ENCODE data around the gene GRM5. TPM values are rescaled to one million over a fixed set of nuclear protein-coding genes. Genes with fewer than 3 reads are reported as not detected.

Gene GRM5
- total RNA-seq, 1 experiment from 2014 or later, result not detected

DNA sequence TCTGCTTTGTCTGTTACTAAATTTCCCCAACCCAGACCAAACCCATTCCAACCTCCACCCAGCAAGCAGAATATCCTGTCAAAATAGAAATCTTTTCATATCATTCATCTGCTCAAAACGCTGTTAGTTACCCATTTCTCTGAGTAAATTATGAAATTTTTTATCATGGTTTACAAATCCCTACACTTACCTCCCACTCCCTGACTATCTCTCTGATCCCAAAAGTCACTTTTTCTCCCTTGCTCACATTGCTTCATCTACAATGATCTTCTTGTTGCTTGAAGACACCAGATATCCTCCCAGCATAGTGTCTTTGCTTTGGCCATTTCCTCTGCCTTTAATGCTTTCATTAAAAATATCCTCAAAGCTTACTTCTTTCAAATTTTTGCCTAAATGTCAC lies 532.8 kb downstream of the GRM5 start:
- in situ Hi-C loops (cut with HindIII; ENCODE audit: low sequenced_read_pairs), result no loop called here
- DNase-seq (ENCODE audit: low spot score), result no peak

DNA sequence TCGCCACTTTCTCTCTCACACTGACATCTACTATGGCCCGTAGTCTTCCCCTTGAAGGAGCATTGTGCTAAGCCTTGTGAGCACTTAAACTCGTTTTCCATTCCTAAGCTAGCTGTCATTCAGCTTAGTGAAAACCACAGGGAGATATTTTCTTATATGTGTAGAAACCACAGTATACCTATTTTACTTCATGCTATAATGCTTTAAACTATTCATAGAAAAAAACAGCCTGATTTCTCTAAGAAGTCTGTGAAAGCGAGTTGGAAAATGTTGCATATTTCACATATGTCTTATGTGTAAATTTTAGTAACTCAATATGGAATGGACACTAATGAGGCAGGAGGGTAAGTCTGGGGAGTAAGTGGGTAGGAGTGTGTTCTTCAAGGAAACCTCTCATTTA lies 534.0 kb downstream of the GRM5 start:
- in situ Hi-C loops (cut with HindIII; ENCODE audit: low sequenced_read_pairs), result no loop called here

DNA sequence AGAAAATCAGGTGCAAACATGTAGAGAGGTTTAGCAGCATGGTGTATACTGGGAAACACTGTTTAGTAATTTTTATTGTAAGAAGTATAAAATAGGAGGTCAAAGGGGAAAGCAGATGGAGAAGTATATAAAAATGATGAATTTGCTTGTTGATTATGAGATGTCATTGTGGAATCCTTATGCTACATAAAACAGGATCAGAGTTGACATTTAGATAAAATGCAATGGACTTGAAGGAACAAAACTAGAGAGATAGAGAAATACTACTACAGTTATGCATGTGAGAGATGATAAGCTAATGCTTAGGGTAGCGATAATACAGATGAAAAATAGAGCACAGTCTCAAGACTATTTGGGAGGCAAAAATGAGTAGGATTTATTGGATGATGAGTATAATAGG lies 536.4 kb downstream of the GRM5 start:
- in situ Hi-C loops (cut with HindIII; ENCODE audit: low sequenced_read_pairs), result no loop called here
- DNase-seq (ENCODE audit: low spot score), result no peak

More for the DNA sequence above, 534.0 kb downstream of the GRM5 start:
- DNase-seq (ENCODE audit: low spot score), result no peak

DNA sequence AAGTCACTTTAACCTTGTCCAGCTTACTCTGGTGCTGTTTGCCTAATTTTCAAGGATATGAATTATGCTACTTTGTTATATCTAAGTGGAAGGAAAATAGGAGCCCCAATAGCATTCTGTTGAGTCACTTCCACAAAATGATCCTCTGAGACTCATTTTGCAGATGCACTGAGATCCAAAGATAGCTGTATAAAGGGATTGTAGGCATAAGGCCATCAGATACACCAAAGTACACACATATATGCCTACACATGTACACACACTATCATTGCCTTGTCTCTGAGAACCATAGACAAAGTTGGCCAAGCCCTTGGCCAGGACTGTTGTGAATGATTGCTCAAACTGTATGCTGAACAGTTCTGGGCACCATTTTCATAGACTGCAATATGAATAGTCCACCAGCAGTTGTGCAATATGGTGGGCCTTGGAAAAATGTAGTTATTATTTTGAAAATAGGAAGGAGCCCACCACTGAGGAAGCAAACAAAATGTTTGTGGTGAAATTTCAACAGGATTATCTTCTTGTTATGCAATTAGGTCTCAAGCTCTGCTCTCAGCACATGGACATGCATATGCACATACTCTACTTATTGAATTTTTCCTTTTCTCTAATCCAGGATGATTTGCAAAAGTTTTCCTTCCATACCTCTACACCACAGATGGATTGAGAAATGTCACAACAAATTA lies 542.3 kb downstream of the GRM5 start:
- in situ Hi-C loops (cut with HindIII; ENCODE audit: low sequenced_read_pairs), result no loop called here
- DNase-seq (ENCODE audit: low spot score), result no peak

DNA sequence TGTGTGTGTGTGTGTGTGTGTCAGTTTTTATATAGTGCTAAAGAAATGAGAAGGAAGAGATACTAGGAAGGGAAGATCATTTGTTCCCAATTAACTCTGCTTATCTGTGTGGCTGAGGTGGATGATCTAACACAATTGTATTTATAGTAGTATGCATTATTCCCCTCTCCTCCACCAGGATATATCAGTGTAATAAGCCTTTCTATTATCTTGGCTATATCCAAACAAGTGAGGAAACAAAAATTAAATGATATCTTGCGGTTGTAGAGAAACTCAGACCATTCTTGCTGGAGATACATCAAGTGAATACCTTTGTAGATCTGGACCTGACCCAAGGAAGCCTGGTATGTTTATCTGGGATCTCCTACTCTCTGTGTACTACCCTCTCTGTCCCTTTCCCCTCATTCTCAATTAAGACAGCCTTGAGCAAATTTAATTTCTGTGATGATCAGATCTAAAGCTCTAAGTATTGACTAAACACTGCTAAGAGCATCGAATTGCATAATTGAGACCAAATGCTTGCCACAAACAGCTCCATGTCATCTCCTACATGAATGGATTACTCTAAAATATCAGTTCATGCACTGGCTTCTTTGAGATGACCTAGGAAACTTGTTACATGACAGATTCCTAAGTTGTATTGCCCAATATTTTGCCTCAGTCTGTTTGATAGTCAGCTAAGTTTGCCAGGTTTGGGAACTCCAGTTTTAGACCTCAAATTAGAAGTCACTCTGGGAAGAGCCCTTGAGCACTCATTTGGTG lies 543.0 kb downstream of the GRM5 start:
- in situ Hi-C loops (cut with HindIII; ENCODE audit: low sequenced_read_pairs), result no loop called here
- no peak for DNase-seq (ENCODE audit: low spot score)

DNA sequence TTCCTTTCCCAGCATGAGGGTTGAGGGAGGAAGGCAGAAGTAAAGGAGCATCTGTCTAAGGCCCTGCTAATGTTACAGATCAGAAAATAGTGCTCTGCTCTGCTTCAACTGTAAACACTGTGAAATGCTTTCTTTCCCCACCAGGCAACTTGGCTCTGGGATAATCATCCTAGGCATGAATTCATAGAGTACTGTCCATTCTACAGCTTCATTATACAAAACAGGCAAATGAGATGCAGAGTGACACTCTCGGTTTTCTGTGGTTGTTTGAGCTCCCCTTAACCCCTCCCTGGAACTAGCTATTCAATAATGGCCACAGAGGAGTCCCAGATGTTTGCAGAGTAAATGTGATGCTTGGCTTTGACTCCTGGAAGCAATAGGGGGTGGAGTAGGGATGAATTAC lies 544.0 kb downstream of the GRM5 start:
- DNase-seq (ENCODE audit: low spot score), result no peak
- in situ Hi-C loops (cut with HindIII; ENCODE audit: low sequenced_read_pairs), result no loop called here

DNA sequence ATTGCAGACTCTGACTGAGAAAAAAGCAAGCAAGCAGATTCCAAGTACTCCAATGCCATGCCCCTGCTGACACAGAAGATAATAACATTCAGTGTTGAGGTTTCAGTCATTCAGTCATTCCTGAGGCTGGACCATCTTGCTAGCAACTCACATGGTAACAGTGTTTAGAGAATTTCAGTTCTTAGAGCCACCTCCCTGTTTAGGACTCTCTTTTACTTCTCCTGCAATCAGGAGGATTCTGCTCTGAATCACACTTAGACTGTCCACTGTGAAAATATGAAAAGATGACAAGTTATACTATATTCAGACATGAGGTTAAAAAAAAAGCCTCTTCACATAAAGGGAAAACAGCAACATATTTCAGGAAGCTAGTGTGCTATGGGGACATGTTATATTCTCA lies 544.4 kb downstream of the GRM5 start:
- in situ Hi-C loops (cut with HindIII; ENCODE audit: low sequenced_read_pairs), result no loop called here
- no peak for DNase-seq (ENCODE audit: low spot score)

DNA sequence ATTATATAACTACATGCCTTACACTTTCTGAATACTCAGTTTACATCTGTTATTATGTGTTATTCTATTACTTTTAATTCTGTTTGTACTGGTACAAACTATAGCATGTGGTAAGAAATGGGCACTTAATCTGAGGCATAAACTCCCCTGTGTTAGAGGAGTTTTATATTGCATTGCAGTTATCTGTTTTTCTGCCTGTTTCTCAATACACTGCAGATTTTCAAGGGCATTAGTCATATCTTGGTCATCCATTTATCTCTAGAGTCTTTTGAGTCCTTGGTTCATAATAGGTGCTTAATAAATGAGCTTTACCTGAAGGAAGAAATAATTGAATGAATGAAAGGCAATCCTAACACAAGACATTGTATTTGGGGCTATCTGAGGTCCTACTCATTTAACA lies 545.4 kb downstream of the GRM5 start:
- in situ Hi-C loops (cut with HindIII; ENCODE audit: low sequenced_read_pairs), result no loop called here
- no peak for DNase-seq (ENCODE audit: low spot score)

DNA sequence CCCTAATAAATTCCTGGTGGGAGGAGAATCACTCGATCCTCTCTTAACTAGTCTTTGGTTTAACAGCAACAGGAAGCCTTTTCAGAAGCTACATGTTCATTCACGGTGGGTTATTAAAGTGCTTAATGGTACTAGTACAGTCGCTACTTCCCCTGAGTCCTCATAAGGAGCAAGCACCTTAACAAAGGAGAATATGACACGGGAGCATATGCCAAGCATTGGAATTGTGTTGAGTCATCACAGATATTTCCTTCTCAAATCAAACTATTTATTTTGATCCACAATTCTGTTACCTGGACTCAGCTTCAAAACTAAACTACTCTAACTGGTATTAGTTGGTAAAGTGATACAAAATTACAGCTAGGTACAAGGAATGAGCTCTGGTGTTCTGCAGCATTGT lies 550.8 kb downstream of the GRM5 start:
- no peak for DNase-seq (ENCODE audit: low spot score)
- in situ Hi-C loops (cut with HindIII; ENCODE audit: low sequenced_read_pairs), result no loop called here

DNA sequence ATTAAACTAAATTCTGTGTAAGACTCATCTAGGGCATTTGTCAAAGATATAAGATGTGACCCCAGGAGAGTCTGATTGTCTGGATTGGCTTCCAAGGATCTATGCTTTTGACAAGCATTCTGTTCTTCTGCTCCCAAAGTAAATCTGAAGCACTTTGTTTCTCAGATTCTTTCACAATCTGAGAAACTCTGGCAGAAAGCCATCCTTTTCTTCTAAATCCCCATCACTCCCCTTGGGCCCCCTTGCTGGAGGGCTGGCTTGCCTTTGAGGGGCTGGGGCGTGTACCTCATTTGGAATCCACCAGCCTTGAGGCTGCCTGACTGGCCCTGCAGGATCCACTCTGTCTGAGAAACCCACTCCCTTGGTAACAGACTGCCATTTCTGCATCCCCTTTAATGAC lies 554.8 kb downstream of the GRM5 start:
- DNase-seq (ENCODE audit: low spot score), result no peak
- in situ Hi-C loops (cut with HindIII; ENCODE audit: low sequenced_read_pairs), result no loop called here

DNA sequence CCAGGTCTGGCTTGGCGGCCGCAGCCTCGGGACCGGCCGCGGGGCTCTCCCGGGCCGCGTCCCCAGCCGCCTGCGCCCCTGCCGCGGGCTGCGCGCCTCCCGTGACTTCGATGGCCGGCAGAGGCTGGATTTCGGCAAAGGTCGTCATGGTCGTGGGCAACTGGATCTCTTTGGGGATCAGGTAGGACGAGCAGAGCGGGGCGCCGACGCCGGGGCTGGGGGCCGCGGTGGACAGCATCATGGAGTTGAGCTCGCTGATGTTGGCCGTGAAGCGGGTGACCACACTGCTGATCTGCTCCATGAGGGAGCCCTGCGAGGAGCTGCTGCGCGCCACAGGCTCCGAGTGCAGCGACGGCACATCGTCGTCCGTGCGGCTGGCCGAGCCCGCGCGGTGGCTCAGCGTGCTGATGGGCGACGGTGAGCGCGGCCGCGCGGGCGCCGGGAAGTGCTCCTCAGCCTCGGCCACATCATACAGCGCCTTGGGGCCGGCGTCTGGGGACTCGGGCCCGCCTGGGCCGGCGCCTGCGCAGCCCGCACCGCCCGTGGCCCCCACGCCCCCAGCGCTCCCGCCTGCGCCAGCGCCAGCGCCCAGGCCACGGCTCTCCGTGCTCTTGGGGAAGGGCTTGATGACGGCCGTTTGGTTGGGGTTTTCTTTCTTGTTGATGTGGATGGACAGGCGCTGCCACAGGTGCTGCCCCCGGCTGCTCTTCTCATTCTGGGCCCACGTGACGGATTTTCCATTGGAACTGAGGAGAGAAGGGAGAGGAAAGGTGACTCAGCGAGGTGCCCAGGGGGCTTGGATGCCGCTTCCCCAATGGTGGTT lies 556.8 kb downstream of the GRM5 start:
- in situ Hi-C loops (cut with HindIII; ENCODE audit: low sequenced_read_pairs), result no loop called here

DNA sequence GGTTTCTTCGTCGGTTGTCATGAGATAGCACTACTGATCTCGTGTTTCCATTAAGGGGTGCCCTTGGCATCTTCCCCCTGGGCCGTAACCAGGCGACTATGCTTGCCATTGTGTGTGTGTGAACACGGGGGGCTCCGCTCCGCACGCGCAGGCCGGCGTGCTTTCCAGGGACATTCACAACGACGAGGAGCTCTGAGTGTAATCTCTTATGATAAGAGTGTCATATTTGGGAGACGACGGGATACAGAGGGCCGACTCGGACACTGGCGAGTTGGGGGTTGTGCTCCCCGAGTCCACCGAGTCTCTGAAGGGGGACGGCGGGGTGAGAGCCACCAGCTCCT lies 557.4 kb downstream of the GRM5 start:
- DNase-seq (ENCODE audit: low spot score), result no peak
- in situ Hi-C loops (cut with HindIII; ENCODE audit: low sequenced_read_pairs), result no loop called here

More for the DNA sequence above, 556.8 kb downstream of the GRM5 start:
- no peak for DNase-seq (ENCODE audit: low spot score)

DNA sequence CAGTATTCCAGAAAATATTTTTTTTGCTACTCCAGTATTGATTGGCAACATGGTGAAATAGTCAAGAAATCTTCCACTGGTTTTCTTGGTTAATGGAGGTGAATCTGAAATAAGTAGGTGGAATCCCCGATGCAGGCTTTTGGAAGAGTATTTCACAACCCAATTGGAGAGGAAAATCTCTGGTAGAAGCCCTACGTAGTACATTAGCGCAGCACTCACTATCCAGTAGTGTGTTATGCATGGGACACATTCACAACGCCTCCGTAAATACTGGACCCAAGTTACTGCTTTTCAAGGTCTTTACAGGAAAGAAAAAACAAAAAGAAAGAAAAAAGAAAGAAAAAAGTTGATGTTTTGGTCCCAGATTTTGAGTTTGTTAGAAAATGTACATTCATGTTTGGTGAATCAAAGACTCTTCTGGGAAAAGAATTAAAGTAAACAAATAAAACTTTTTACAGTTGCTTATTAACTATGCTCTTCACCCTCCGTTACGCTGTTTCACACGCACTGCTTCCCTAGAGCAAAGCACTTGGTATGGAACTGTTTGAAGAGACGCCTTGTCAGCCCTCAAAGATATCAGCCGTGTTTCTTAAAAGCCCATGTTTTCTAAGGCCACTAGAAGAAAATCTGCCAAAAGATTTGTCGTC lies 557.9 kb downstream of the GRM5 start:
- DNase-seq (ENCODE audit: low spot score), result no peak
- in situ Hi-C loops (cut with HindIII; ENCODE audit: low sequenced_read_pairs), result no loop called here

DNA sequence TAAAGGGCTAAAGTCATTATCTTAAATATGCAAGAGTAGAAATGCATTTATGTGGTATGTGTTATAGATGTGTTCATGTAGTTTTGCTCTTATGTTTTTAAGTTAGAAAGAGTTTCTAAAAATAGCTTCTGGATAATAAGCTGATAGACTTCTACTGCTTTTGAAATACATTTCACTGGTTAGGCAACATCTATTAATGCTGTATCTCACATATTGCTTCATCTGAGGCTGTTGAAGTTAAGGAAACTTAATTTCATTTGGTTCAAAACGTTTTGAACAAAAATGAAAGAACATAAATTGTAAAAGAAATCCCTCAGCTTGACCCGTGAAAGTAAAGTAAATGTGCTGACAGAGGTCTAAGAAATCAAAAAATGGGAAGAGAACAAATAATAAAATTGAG lies 564.2 kb downstream of the GRM5 start:
- in situ Hi-C loops (cut with HindIII; ENCODE audit: low sequenced_read_pairs), result no loop called here
- no peak for DNase-seq (ENCODE audit: low spot score)

DNA sequence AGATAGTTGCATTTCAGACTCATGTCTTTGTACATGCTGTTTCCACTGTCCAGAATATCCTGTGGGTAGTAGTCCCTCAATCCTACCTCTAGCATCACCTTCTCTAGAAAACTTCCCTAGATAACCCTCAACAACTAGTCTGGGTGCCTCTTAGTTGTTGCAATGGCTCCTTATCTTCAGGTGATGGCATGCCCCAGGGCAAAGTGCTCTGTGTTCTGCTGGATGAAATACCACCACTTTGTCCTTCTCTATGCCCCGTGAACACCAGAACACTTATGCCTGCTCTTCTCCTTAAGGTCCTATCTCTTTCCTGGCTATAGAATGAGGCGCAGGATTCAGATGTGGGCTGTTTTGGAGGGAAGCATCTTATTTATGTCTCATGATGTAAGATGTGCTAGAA lies 569.9 kb downstream of the GRM5 start:
- DNase-seq (ENCODE audit: low spot score), result no peak
- in situ Hi-C loops (cut with HindIII; ENCODE audit: low sequenced_read_pairs), result no loop called here

DNA sequence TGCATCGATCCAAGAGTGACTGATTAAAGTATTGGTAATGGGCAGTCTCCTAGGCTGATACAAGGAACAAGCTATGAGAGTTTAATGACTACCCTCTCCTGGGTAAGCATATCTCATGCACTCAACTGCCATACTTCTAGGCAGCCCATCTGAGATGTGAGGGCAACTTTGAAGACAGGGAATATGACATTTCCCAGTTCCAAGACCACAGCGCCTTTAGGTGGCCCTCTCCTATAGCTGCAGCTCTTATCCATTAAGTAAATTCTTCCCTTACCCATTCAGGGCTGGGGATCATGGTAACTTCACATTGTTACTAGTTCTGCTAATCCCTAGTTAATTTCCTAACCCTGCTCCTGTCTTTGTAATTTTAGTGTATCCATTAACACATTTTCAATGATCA lies 570.9 kb downstream of the GRM5 start:
- in situ Hi-C loops (cut with HindIII; ENCODE audit: low sequenced_read_pairs), result no loop called here
- DNase-seq (ENCODE audit: low spot score), result no peak

DNA sequence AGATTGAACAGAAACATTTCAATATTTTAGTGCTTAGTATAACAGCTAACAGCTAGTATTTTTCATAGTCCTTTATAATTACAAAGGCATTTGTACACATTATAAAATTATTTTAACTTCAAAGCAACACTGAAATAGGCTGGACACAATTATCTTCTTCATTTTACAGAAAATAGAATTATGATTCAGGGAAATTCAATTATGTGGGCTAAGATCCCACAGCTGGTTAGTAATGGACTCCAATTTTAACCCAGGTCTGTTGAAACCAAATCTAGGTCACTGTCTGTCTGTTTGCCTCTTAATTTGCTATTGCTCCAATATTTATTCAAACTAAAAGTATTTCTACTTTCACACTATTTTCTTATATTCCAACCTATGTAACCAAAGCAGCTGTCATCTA lies 574.1 kb downstream of the GRM5 start:
- DNase-seq (ENCODE audit: low spot score), result no peak
- in situ Hi-C loops (cut with HindIII; ENCODE audit: low sequenced_read_pairs), result no loop called here

DNA sequence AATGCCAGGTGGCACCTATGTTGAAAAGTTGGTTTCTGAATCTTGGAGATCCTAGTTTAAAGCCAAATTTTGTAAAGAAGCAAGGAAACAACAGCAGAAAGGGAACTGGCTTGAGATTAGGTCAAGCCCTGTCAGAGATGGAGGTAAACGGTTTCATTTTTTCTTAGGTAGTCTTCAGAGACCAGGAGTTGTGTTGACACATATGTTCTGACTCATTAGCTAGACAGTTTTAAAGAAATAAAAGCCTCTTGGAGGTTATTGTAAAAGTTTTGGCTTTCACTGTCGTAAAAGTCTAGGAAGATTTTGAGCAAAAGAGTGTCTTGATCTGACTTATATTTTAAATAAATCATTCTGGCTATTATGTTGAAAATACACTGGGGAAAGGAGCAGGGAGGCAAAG lies 576.8 kb downstream of the GRM5 start:
- no peak for DNase-seq (ENCODE audit: low spot score)
- in situ Hi-C loops (cut with HindIII; ENCODE audit: low sequenced_read_pairs), result no loop called here

DNA sequence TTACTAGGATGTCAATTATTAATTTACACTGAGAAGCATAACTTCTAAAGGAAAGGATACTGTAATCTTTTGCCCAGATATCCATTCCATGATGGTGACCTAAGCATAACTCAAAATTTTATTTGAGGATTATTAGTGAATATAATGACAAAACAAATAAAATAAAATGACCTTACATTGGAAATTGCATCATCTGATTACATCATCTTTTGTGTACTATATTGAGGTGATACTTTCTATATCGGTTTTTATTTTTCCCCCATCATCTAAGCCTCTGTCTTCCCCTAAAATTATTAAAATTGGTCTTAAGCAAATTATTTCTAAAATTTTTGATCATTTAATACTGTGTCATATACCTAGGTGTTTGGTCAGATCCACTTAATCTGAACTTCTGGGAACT lies 578.1 kb downstream of the GRM5 start:
- in situ Hi-C loops (cut with HindIII; ENCODE audit: low sequenced_read_pairs), result no loop called here
- DNase-seq (ENCODE audit: low spot score), result no peak

Data from G401 (cell line).